ENCODE data around the gene DACT2. TPM values are rescaled to one million over a fixed set of nuclear protein-coding genes. Genes with fewer than 3 reads are reported as not detected.
"Not testable (repeated sequence)": the region's sequence is repeated elsewhere in the genome, so short reads cannot be mapped to it uniquely, and the experiment has no call there.

DACT2 gene
- total RNA-seq, 2 donors from 2014 or later, result not detected

DNA sequence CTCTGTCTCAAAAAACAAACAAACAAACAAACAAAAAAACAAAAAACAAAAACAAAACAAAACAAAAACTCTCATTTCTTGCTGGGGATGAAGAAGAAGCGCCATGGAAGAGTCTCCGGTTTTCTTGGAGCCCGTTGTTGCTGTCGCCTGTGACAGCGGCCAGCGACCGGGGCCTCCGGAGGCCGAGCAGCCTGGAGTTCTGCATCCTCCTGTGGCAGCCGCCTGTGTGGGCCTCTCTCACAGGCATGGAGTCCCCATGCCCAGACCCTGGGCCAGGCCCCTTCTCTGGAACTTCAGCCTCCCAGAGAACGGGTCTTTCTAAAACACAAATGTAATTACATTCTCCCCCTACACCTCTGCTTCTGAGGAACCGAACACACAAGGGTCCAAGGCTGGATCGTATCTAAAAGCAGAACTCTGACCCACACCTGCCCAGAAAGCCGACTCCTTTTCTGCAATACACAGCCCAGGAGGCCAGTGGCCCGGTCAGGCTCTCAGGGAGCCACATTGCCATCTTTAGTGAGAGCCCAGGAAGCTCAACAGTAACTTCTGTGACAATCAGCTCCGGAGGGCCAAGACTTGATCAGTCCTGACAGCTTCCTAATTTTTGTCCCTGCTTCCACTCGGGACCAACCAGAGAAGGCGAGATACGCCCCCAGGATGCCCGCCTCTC is 18.5 kb downstream of the DACT2 start:
- no peak for ATAC-seq
- Mint-ChIP-seq H3K27ac (no peak overlapping the region), H3K27me3 (peaks cover 43% of the 10 kb centered on the region), H3K36me3 (ENCODE audit: low read depth) (no peaks in the 10 kb centered on the region), H3K4me3 (no peak overlapping the region), H3K4me1 (peaks cover 2% of the 10 kb centered on the region)
- DNase-seq, result no peak
- no peaks in the 10 kb centered on the region for H3K9me3 ChIP-seq (ENCODE audit: control insufficient read depth, low read length, poor library complexity, severe bottlenecking)

DNA sequence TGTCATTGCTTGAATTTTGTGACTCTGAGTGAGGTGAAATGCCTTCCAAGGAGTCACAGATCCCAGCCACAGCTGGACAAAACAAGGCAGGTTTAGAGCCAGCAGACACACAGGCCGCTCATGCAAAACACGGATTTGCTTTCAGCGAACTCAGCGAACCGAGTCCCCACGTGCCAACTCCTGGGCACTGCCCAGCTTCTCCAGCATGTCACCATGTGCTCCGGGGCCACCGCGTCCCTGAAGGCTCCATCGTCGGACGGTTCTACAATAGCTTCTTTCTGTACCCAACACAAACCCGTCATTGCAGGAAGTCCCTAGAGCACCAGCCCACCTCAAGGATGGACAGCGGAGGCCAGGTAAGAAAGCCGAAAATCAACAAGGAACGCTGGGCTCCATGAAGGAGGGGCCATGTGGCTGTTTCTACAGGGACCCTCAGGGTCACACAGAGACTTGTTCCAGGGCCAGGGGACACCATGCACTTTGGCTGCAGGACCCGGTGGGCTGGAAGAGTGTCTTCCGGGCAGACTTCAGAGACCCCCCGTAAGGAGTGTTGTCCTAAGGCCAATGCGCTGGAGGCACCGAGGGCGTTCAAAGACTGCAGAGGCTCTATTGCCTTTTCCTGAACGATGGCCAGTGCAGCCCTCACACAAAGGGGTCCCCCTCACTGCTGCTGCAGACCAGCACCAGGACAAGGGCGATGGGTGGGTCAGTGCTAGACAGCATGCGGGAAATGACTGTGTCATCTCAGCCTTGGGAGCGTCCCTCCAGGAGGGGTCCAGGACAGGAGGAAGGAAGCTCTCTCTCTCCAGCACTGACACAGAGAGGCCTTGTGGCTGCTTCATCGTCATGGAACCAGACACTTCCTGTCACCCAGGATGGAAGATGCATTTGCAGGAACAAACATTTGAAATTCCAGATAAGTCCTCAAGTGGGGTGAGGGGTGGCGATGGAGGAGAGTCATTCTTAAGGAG is 19.8 kb downstream of the DACT2 start:
- H3K4me3 Mint-ChIP-seq, result no peak overlapping the region
- ATAC-seq, result no peak
- peaks cover 2% of the 10 kb centered on the region for H3K4me1 Mint-ChIP-seq
- H3K27ac Mint-ChIP-seq, result no peak overlapping the region
- H3K27me3 Mint-ChIP-seq, result peaks cover 41% of the 10 kb centered on the region
- no peaks in the 10 kb centered on the region for H3K36me3 Mint-ChIP-seq (ENCODE audit: low read depth)
- H3K9me3 ChIP-seq (ENCODE audit: control insufficient read depth, low read length, poor library complexity, severe bottlenecking), result no peaks in the 10 kb centered on the region
- no peak for DNase-seq

- ATAC-seq (no peak), DNase-seq (no peak)
- Mint-ChIP-seq H3K27ac (no peak overlapping the region), H3K4me3 (no peak overlapping the region), H3K36me3 (ENCODE audit: low read depth) (no peaks in the 10 kb centered on the region), H3K4me1 (peaks cover 5% of the 10 kb centered on the region), H3K27me3 (peaks cover 41% of the 10 kb centered on the region)
- no peaks in the 10 kb centered on the region for H3K9me3 ChIP-seq (ENCODE audit: control insufficient read depth, low read length, poor library complexity, severe bottlenecking)
These were observed 21.9 kb downstream of the DACT2 start for GRCh38 chr6:168297643-168298042.

DNA sequence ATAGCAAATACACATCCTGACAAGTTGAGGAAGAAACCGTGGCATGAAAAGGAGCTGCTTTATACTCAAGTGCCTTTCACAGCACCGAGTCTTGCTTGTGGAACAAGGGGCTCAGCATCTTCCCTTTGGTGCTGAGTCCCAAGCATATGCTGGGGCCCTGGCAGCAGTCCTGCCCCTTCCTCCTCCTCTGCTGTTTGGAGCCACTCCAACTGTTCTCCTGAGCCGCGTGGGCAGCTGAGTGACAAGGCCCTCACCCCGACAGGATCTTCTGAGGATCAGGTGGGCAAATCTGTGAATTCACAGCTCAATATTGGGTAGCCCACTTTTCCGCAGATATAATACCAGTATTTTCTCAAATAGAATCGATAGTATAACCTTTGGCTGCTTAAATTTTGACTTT is 24.7 kb downstream of the DACT2 start:
- Mint-ChIP-seq H3K27ac (no peak overlapping the region), H3K4me3 (no peak overlapping the region), H3K36me3 (ENCODE audit: low read depth) (no peaks in the 10 kb centered on the region), H3K27me3 (peaks cover 28% of the 10 kb centered on the region), H3K4me1 (peaks cover 5% of the 10 kb centered on the region)
- no peak for ATAC-seq
- no peaks in the 10 kb centered on the region for H3K9me3 ChIP-seq (ENCODE audit: control insufficient read depth, low read length, poor library complexity, severe bottlenecking)
- no peak for DNase-seq

GRCh38 chr6:168293636-168294530 is 25.7 kb downstream of the DACT2 start:
- H3K27me3 Mint-ChIP-seq, result peaks cover 32% of the 10 kb centered on the region
- peaks cover 5% of the 10 kb centered on the region for H3K4me1 Mint-ChIP-seq
- H3K9me3 ChIP-seq (ENCODE audit: control insufficient read depth, low read length, poor library complexity, severe bottlenecking), result no peaks in the 10 kb centered on the region
- H3K36me3 Mint-ChIP-seq (ENCODE audit: low read depth), result no peaks in the 10 kb centered on the region
- no peak overlapping the region for H3K27ac Mint-ChIP-seq
- no peak for DNase-seq
- no peak for ATAC-seq
- no peak overlapping the region for H3K4me3 Mint-ChIP-seq

DNA sequence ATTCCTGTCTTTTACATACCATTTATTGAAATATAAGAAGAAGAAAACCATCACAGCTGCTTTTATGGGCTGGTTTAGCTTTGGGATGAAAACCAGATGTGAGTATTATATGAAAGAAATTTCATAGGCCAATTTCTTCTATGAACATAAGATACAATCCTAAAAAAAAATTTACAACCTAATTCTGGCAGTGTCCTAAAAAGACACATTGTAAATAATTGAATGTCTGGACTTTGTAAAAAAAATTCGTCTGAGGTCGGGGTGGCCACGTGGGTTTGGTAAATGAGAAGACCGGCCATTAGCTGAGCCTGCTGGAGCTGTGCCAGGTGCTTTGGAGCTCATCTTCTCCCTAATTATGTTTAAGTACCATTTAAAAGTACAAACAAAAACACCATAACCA is 26.8 kb downstream of the DACT2 start:
- peaks cover 37% of the 10 kb centered on the region for H3K27me3 Mint-ChIP-seq
- H3K9me3 ChIP-seq (ENCODE audit: control insufficient read depth, low read length, poor library complexity, severe bottlenecking), result no peaks in the 10 kb centered on the region
- peaks cover 11% of the 10 kb centered on the region for H3K4me1 Mint-ChIP-seq
- no peak overlapping the region for H3K27ac Mint-ChIP-seq
- H3K36me3 Mint-ChIP-seq (ENCODE audit: low read depth), result no peaks in the 10 kb centered on the region
- DNase-seq, result no peak
- no peak overlapping the region for H3K4me3 Mint-ChIP-seq
- ATAC-seq, result no peak

DNA sequence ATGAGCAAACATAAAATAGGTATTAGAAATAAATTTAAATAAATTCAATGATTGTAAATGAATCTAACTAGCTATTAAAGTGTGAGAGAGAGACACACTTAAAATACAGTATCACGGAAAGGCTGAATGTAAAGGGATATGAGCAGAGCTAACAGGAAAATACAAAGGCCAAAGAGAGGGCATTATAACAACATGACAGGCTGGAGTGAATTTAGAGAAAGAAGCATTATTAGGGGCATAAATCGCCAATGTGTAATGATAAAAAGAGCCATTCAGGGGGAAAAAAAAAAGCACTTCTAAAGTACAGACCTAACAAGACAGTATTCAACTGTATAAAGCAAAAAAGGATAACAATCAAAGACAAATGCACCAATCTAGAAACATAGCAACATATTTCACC is 28.1 kb downstream of the DACT2 start:
- no peak overlapping the region for H3K4me3 Mint-ChIP-seq
- ATAC-seq (no peak), DNase-seq (no peak)
- no peak overlapping the region for H3K27ac Mint-ChIP-seq
- peaks cover 25% of the 10 kb centered on the region for H3K27me3 Mint-ChIP-seq
- H3K9me3 ChIP-seq (ENCODE audit: control insufficient read depth, low read length, poor library complexity, severe bottlenecking), result no peaks in the 10 kb centered on the region
- H3K36me3 Mint-ChIP-seq (ENCODE audit: low read depth), result no peaks in the 10 kb centered on the region
- peaks cover 11% of the 10 kb centered on the region for H3K4me1 Mint-ChIP-seq

DNA sequence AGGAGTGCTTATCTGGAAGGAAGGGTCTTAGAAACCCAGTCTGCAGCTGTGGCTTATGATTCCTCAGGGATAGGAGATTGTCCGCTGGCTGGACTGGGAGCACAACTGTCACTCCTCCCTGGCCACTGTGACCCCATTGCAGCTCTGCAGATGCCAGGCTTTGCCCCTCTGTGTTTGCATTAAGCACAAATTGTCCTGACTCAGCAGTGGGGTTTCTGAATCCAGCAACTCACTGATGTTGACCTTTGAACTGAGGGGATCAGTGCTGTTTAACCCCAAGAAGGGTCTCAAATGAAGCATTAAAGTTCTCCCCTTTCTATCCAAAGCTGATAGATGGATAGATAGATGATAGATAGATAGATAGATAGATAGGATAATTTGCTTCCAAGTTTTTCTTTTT is 29.5 kb downstream of the DACT2 start:
- no peak overlapping the region for H3K4me3 Mint-ChIP-seq
- peaks cover 9% of the 10 kb centered on the region for H3K4me1 Mint-ChIP-seq
- no peak overlapping the region for H3K27ac Mint-ChIP-seq
- ATAC-seq (no peak), DNase-seq (no peak)
- no peaks in the 10 kb centered on the region for H3K9me3 ChIP-seq (ENCODE audit: control insufficient read depth, low read length, poor library complexity, severe bottlenecking)
- H3K36me3 Mint-ChIP-seq (ENCODE audit: low read depth), result no peaks in the 10 kb centered on the region
- peaks cover 23% of the 10 kb centered on the region for H3K27me3 Mint-ChIP-seq

GRCh38 chr6:168289571-168289962 is 30.0 kb downstream of the DACT2 start:
- H3K36me3 Mint-ChIP-seq (ENCODE audit: low read depth), result no peaks in the 10 kb centered on the region

DNA sequence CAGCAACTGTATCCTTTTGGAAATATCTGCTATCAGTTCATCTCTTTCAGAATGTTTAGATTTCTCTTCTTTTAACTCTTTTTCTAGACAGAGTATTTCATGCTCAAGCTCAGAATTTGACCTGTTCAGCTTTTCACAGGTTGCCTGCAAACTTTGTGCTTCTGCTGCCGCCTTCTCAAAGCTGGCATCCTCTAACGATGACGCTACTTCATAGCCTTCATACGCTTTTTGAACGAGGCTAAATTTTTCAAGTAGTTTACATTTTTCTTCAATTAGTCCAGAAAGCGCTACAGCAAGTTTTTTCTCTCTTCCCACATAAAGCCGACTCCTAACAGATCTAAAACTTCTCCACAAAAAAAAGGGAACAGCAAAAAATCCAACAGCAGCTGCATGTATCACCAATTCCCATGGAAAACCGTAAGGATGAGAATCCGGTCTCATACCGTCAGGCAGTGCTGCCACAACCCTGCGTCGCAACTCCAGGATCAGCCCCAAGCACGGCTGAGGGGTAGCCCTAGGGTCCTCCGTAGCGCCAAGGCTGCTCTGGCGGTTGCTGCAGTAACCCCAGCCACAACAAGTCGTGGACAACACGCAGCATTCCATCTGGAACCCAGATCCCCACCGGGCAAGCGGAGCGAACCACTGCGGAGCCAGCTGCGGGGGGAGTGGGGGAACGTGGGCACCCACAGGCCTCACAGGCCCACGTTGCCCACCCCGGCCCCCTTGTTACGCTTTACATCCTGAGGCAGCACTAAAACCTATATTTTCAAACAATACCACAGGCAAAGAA is 30.6 kb downstream of the DACT2 start:
- peaks cover 17% of the 10 kb centered on the region for H3K27me3 Mint-ChIP-seq
- no peaks in the 10 kb centered on the region for H3K9me3 ChIP-seq (ENCODE audit: control insufficient read depth, low read length, poor library complexity, severe bottlenecking)
- H3K27ac Mint-ChIP-seq, result no peak overlapping the region
- H3K36me3 Mint-ChIP-seq (ENCODE audit: low read depth), result no peaks in the 10 kb centered on the region
- no peak overlapping the region for H3K4me3 Mint-ChIP-seq
- no peak for DNase-seq
- ATAC-seq, result no peak
- peaks cover 9% of the 10 kb centered on the region for H3K4me1 Mint-ChIP-seq

More at GRCh38 chr6:168289571-168289962, 30.0 kb downstream of the DACT2 start:
- Mint-ChIP-seq H3K27ac (no peak overlapping the region), H3K27me3 (peaks cover 19% of the 10 kb centered on the region), H3K4me3 (no peak overlapping the region), H3K4me1 (peaks cover 9% of the 10 kb centered on the region)
- ATAC-seq (no peak), DNase-seq (no peak)
- H3K9me3 ChIP-seq (ENCODE audit: control insufficient read depth, low read length, poor library complexity, severe bottlenecking), result no peaks in the 10 kb centered on the region

DNA sequence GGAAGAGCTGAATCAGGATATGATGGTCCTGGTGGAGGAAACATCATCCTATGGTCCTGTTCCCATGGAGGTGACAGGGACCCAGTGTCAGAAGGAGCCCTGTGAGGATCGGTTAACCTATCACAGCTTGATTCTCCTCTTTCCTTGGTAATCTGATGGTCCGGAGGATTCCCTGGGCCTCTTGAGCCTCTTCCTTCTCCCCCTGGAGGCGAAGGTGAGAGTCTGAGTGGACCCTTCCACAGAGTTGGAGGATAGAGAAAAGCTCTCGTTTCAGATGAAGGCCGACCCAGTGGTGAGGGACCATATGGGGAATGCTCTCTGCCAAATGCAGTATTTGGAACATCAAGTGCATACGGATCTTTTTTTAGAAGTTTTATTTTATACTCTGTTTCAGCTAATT is 32.1 kb downstream of the DACT2 start:
- not testable (repeated sequence) for DNase-seq; H3K27ac Mint-ChIP-seq; H3K36me3 Mint-ChIP-seq (ENCODE audit: low read depth); ATAC-seq; H3K4me3 Mint-ChIP-seq; H3K4me1 Mint-ChIP-seq; H3K9me3 ChIP-seq (ENCODE audit: control insufficient read depth, low read length, poor library complexity, severe bottlenecking)
- peaks cover 17% of the 10 kb centered on the region for H3K27me3 Mint-ChIP-seq

GRCh38 chr6:168286771-168287446 is 32.7 kb downstream of the DACT2 start:
- not testable (repeated sequence) for H3K9me3 ChIP-seq (ENCODE audit: control insufficient read depth, low read length, poor library complexity, severe bottlenecking); H3K36me3 Mint-ChIP-seq (ENCODE audit: low read depth); H3K4me1 Mint-ChIP-seq; H3K4me3 Mint-ChIP-seq; DNase-seq; ATAC-seq; H3K27ac Mint-ChIP-seq
- H3K27me3 Mint-ChIP-seq, result peaks cover 23% of the 10 kb centered on the region
